ENCODE results near the gene TRIM29. TPM values are rescaled to one million over a fixed set of nuclear protein-coding genes. Genes with fewer than 3 reads are reported as not detected.

The TRIM29 gene
- total and polyA plus RNA-seq, 2 experiments from 2014 or later = 0.28 TPM; not detected in 1

- Histone ChIP-seq H3F3A (replicated peaks; ENCODE audit: low read depth) (no peaks in the 10 kb centered on the region), H3K36me3 (ENCODE audit: insufficient read depth) (no peaks in the 10 kb centered on the region), H3K4me2 (no peak overlapping the region), H4K20me1 (replicated peaks; ENCODE audit: insufficient read depth) (no peaks in the 10 kb centered on the region), H3K79me2 (replicated peaks; ENCODE audit: insufficient read depth) (no peaks in the 10 kb centered on the region), H3K27me3 (ENCODE audit: insufficient read depth) (no peaks in the 10 kb centered on the region), H3K4me1 (ENCODE audit: insufficient read depth) (no peaks in the 10 kb centered on the region), H2AFZ (no peak overlapping the region), H3K4me3 (no peak overlapping the region), H3K9me2 (ENCODE audit: insufficient read depth) (no peaks in the 10 kb centered on the region), H3K27ac (ENCODE audit: low read depth) (no peak overlapping the region)
- no peaks in the 10 kb centered on the region for H3K9me3 Mint-ChIP-seq
- no peaks in the 10 kb centered on the region for H3K36me3 Mint-ChIP-seq (ENCODE audit: low read depth)
- no peak overlapping the region for H3K27ac Mint-ChIP-seq
- DNase-seq (ENCODE audit: low spot score) = no peak
- no peak overlapping the region for H3K4me3 Mint-ChIP-seq
- no peak for TF ChIP-seq STAT1 (IDR thresholded peaks at IDR 0.05; ENCODE audit: unreplicated experiment)
- TF ChIP-seq ETS1 (IDR thresholded peaks at IDR 0.05) = no peak
- no peak for TF ChIP-seq REST (IDR thresholded peaks at IDR 0.05; ENCODE audit: unreplicated experiment)
- TF ChIP-seq ZNF114 (CRISPR knock-in tag; IDR thresholded peaks at IDR 0.05) = no peak
- TF ChIP-seq CTCF (conservative IDR thresholded peaks at IDR 0.05; ENCODE audit: low read depth in 2 of 2) = no peak
- TF ChIP-seq JUNB (IDR thresholded peaks at IDR 0.05; ENCODE audit: unreplicated experiment) = no peak
- no peak for TF ChIP-seq EZH2 (IDR thresholded peaks at IDR 0.05; ENCODE audit: low read depth, unreplicated experiment)
- TF ChIP-seq CREB1 (CRISPR knock-in tag; IDR thresholded peaks at IDR 0.05; ENCODE audit: low read depth) = no peak
- no peak for TF ChIP-seq POLR2AphosphoS5 (IDR thresholded peaks at IDR 0.05; ENCODE audit: low read depth)
- TF ChIP-seq NANOG (IDR thresholded peaks at IDR 0.05; ENCODE audit: borderline replicate concordance) = no peak
- TF ChIP-seq ZNF462 (CRISPR knock-in tag; IDR thresholded peaks at IDR 0.05) = no peak
- no peak for TF ChIP-seq ZNF331 (CRISPR knock-in tag; IDR thresholded peaks at IDR 0.05; ENCODE audit: low read depth)
- TF ChIP-seq EZH2phosphoT487 (IDR thresholded peaks at IDR 0.05; ENCODE audit: unreplicated experiment) = no peak
- H3K4me1 Mint-ChIP-seq = peaks cover 8% of the 10 kb centered on the region; the same call in 1 of the 3 replicates
- ATAC-seq = no peak
- no peaks in the 10 kb centered on the region for H3K27me3 Mint-ChIP-seq (ENCODE audit: insufficient read depth, low read depth, poor library complexity)
Measured at GRCh38 chr11:120151536-120151935, 13.6 kb upstream of the TRIM29 start.
